Heart left ventricle (tissue), 16 donors: Measurements from ENCODE around the gene PML. TPM values are rescaled to one million over a fixed set of nuclear protein-coding genes. Genes with fewer than 3 reads are reported as not detected.
A peak's percentile ranks its signal among the peaks of the same experiment; 100 is the strongest.

ENCODE experiments used
- ATAC-seq, 4 donors: fragments of 200-7000 bp; cut with Tn5 transposase; one replicate each; pipeline ENCODE4 v1.9.1; 2020 to 2022; ENCODE audit warnings: moderate library complexity in 4 of 4, mild to moderate bottlenecking in 3 of 4, moderate number of reproducible peaks in 1 of 4
- DNase-seq, 5 donors: peaks; one replicate each; pipeline ENCODE4 v3.0.0-alpha.2; 2020
- H3K27ac ChIP-seq, 12 donors: fragments of 200-600 bp; sonication (generic) in 4 of 12; one replicate each; pipeline versions ENCODE4 v1.5.0 to v1.8.0; 2016 to 2022; ENCODE audit warnings: mild to moderate bottlenecking in 2 of 12
- H3K27me3 ChIP-seq, 9 donors: fragments of 200-600 bp; sonication (generic) in 2 of 9; one replicate each; pipeline versions ENCODE4 v1.5.1 to v1.8.0; 2016 to 2022; ENCODE audit warnings: mild to moderate bottlenecking in 3 of 9
- H3K36me3 ChIP-seq, 9 donors: fragments of 200-600 bp; sonication (generic) in 2 of 9; one replicate each; pipeline versions ENCODE4 v1.5.0 to v1.8.0; 2018 to 2022; ENCODE audit warnings: mild to moderate bottlenecking in 2 of 9
- H3K4me1 ChIP-seq, 12 donors: fragments of 200-600 bp; sonication (generic) in 4 of 12; one replicate each; pipeline versions ENCODE4 v1.5.0 to v1.8.0; 2016 to 2022; ENCODE audit warnings: mild to moderate bottlenecking in 3 of 12
- H3K4me3 ChIP-seq, 12 donors: fragments of 200-600 bp; sonication (generic) in 4 of 12; one replicate each; pipeline versions ENCODE4 v1.5.0 to v1.8.0; 2017 to 2022; ENCODE audit warnings: mild to moderate bottlenecking in 9 of 12, moderate library complexity in 4 of 12
- H3K9me3 ChIP-seq, 12 donors: fragments of 200-600 bp; sonication (generic) in 4 of 12; one replicate each; pipeline versions ENCODE4 v1.5.0 to v1.8.0; 2016 to 2022; ENCODE audit warnings: mild to moderate bottlenecking in 1 of 12
- CTCF ChIP-seq, 12 donors: fragments of 200-600 bp; sonication (generic) in 4 of 12; IDR thresholded peaks; one replicate each; pipeline versions ENCODE4 v1.5.0 to v1.8.0; 2018 to 2022; ENCODE audit warnings: antibody characterized with exemption in 12 of 12, mild to moderate bottlenecking in 5 of 12
- POLR2A ChIP-seq, 2 donors: fragments of 450-650 bp; IDR thresholded peaks; one replicate each; pipeline ENCODE4 v1.6.1; 2017; ENCODE audit warnings: antibody characterized with exemption in 2 of 2, mild to moderate bottlenecking in 2 of 2, moderate library complexity in 2 of 2
- WGBS, 4 donors: extraction: QIAGEN DNeasy Blood & Tissue Kit in 2 of 4; methylation state at CpG; one replicate each; pipeline versions ENCODE4 v1.1.5 to v1.1.7; 2013 to 2018; 5-methylcytosine and 5-hydroxymethylcytosine counted together
- intact Hi-C, 10 donors: fragments of 100-400 bp; cut with DNase I; formaldehyde crosslinking; loops; one replicate each; pipeline versions ENCODE4 v1.11.1 to v1.14.2; 2022
- polyA plus RNA-seq, 2 donors: library from polyadenylated mRNA; stranded (reverse); fragments of 200-250 nt; gene quantifications; one replicate each; pipeline ENCODE4 v1.2.3, GENCODE V29; 2013
- total RNA-seq, 9 donors: library from RNA; depleted of rRNA in 2 of 9; stranded (reverse); fragments of >200 nt in 2 of 9; fragmentation: NEBNext Ultra II Directional in 3 of 9; extraction: Animal tissue kit (Norgen Biotek cat#: 25700) in 3 of 9; gene quantifications; one replicate each; pipeline versions ENCODE4 v1.1.0 to v1.2.4, GENCODE V29; 2016 to 2023
- donor health status: ischemic (EF 13 %, LVEDD 7.1; RV severe dilation, severe dysfunction).
- donor health status: healthy with polysubstance abuse.
- donor health status: DM: no; HTN: yes; CAD: no.
- donor health status: DM: no; HTN: no; CAD: no.
- donor health status: ischemic (EF 25% LVEDD 6.9; RV normal size, moderate dysfunction).
- donor health status: ischemic (EF 25% LVEDD 5.7; RV mildly dilated, moderate dysfunction).
- donor health status: healthy.
- donor health status: DM: yes; HTN: yes; CAD: no.
- donor health status: ischemic (EF 35%, LVEDD 5.7; RV mildly dilated, moderate dysfunction).
- donor health status: nonischemic (EF 11% LVEDD 7.7; RV severe dilation, severe dysfunction).
- donor health status: DM: yes; HTN: yes; CAD: no.
- donor health status: PGD.
- donor health status: ischemic (EF 29% LVEDD 5.4; RV normal size, mild dysfunction).
- donor health status: nonischemic (EF 23%, LVEDD 6.1; RV moderate dilation, normal function).

The PML gene
- total and polyA plus RNA-seq, 11 donors = 17.0 to 68.7 (median 25.4) TPM

DNA sequence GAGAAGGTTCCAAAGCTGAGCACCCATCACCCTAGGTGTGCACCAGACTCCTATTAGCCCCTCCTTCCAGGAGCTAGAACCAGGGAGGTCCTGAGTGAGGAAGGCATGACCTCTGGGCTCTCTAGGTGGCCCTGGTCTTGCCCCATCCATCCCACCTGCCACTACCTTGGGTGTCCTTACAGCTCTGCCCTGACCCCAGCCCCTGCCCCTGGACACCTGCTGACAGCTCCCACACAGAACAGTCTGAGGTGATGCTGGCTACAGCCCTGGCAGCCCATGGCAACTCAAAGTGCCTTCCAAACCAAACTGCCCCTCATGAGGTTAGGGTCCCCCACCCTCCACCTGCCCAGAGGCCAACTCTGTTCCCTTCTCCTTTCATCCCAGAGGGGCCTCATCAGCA, 50.7 kb downstream of the PML start:
- Histone ChIP-seq H3K4me1 (peaks cover 3 to 78% (median 40%) of the 10 kb centered on the region in 12 donors), H3K4me3 (no peak overlapping the region), H3K36me3 (peaks cover 0 to 49% (median 12%) of the 10 kb centered on the region in 9 donors), H3K27me3 (no peaks in the 10 kb centered on the region), H3K27ac (peak overlapping the region in 4 of 12 donors; percentile 43 to 78 (median 64)), H3K9me3 (no peaks in the 10 kb centered on the region)
- no peak for TF ChIP-seq POLR2A (IDR thresholded peaks at IDR 0.05)
- no peak for TF ChIP-seq CTCF (IDR thresholded peaks at IDR 0.05)
- intact Hi-C loops = no loop called here
- ATAC-seq (no peak), DNase-seq (no peak)

GRCh38 chr15:74045636-74046274, 51.2 kb downstream of the PML start:
- Histone ChIP-seq H3K27me3 (no peaks in the 10 kb centered on the region), H3K9me3 (no peaks in the 10 kb centered on the region), H3K27ac (peak overlapping the region in 4 of 12 donors; percentile 30 to 50 (median 41)), H3K4me3 (no peak overlapping the region), H3K4me1 (peaks cover 3 to 79% (median 38%) of the 10 kb centered on the region in 12 donors), H3K36me3 (peaks cover 0 to 49% (median 12%) of the 10 kb centered on the region in 9 donors)
- intact Hi-C loops = no loop called here
- ATAC-seq = no peak
- no peak for DNase-seq
- WGBS, 4 donors = 75 to 85% (median 81%) methylated on average over 4 to 7 of the region's 7 CpGs
- TF ChIP-seq CTCF (IDR thresholded peaks at IDR 0.05) = no peak
- TF ChIP-seq POLR2A (IDR thresholded peaks at IDR 0.05) = no peak

DNA sequence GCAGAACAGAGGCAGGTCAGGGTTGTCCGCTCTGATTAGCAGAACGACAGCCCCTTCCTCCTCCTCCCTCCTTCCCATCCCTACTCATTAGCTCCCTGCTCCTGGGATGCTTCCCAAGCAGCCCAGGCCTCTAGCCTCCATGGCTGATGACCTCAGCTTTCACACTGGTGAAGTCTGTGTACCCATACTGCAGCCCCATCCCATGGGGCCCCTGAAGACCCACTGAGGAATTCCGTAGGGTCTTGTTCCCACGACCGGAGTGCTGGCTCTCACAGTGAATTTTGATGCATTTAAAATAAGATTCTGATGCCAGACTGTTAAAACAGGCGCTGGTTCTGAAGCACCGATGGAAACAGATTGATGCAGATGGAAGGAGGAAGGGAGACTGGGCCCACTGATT, 51.8 kb downstream of the PML start:
- WGBS, 4 donors = 72 to 89% (median 82%) methylated on average over 7 of the region's 7 CpGs
- DNase-seq = peak in 1 of 5 donors; percentile 59
- H3K27me3 ChIP-seq = no peaks in the 10 kb centered on the region
- H3K36me3 ChIP-seq = peaks cover 0 to 47% (median 12%) of the 10 kb centered on the region in 9 donors
- peak overlapping the region in 5 of 12 donors; percentile 29 to 68 (median 43) for H3K27ac ChIP-seq
- H3K4me1 ChIP-seq = peaks cover 3 to 77% (median 35%) of the 10 kb centered on the region in 12 donors
- no peaks in the 10 kb centered on the region for H3K9me3 ChIP-seq
- no peak for ATAC-seq
- TF ChIP-seq CTCF (IDR thresholded peaks at IDR 0.05) = no peak
- no peak for TF ChIP-seq POLR2A (IDR thresholded peaks at IDR 0.05)
- no peak overlapping the region for H3K4me3 ChIP-seq
- intact Hi-C loops = no loop called here

GRCh38 chr15:74050127-74050526, 55.6 kb downstream of the PML start:
- intact Hi-C loops = loop anchor here in 4 of 10 donors (5.0 to 10.0 kb wide), 5 partner anchors 75 to 1445 kb away; no protein-coding TSS in a partner anchor
- TF ChIP-seq POLR2A (IDR thresholded peaks at IDR 0.05) = no peak
- Histone ChIP-seq H3K4me1 (peaks cover 0 to 70% (median 32%) of the 10 kb centered on the region in 12 donors), H3K4me3 (no peak overlapping the region), H3K36me3 (peaks cover 0 to 8% (median 0%) of the 10 kb centered on the region in 9 donors), H3K27ac (peak overlapping the region in 11 of 12 donors; percentile 33 to 94 (median 81)), H3K9me3 (no peaks in the 10 kb centered on the region), H3K27me3 (no peaks in the 10 kb centered on the region)
- DNase-seq (no peak), ATAC-seq (no peak)
- 89 to 99% (median 93%) methylated on average over 5 of the region's 5 CpGs for WGBS, 4 donors
